Measurements from ENCODE around the gene MAP3K2.

DNA sequence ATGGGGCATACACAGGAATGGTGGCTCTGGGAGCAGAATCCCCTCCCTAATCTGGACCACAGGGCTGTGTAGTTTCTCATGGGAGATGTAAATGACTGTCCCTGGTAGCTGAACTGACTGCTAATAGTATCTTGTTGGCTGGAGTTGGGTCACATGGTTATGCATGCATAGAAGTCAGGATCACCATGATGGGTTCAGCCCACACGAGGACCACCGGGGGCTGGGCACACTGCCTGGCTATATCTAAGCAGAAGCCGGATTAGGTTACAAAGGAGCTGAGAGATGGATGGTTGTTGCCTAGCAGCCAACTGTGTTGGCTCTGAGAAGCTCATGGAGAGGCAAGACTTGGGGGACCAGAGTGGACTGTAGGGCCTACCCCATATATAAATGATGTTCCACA is 6.7 kb upstream of the MAP3K2 start:
- TF ChIP-seq, protein P1, sequence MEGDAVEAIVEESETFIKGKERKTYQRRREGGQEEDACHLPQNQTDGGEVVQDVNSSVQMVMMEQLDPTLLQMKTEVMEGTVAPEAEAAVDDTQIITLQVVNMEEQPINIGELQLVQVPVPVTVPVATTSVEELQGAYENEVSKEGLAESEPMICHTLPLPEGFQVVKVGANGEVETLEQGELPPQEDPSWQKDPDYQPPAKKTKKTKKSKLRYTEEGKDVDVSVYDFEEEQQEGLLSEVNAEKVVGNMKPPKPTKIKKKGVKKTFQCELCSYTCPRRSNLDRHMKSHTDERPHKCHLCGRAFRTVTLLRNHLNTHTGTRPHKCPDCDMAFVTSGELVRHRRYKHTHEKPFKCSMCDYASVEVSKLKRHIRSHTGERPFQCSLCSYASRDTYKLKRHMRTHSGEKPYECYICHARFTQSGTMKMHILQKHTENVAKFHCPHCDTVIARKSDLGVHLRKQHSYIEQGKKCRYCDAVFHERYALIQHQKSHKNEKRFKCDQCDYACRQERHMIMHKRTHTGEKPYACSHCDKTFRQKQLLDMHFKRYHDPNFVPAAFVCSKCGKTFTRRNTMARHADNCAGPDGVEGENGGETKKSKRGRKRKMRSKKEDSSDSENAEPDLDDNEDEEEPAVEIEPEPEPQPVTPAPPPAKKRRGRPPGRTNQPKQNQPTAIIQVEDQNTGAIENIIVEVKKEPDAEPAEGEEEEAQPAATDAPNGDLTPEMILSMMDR (IDR thresholded peaks at IDR 0.05), result no peak
- TF ChIP-seq POLR2A (IDR thresholded peaks at IDR 0.05), result no peak

Measured in suprapubic skin (tissue), 3 donors.